Neural cell (in vitro differentiated cells): ENCODE measurements around the gene UBE2I.

ENCODE experiments used
- CTCF ChIP-seq: fragments of 450-650 bp; IDR thresholded peaks from 2 replicates; pipeline ENCODE4 v1.5.1; 2014; ENCODE audit warnings: antibody characterized with exemption, mild to moderate bottlenecking, moderate library complexity; ENCODE audit not compliant: poor library complexity, severe bottlenecking
- RAD21 ChIP-seq: fragments of 450-650 bp; conservative IDR thresholded peaks from 2 replicates; pipeline ENCODE4 v1.6.1; 2014; ENCODE audit warnings: antibody characterized with exemption, mild to moderate bottlenecking, moderate library complexity
- TAF1 ChIP-seq: IDR thresholded peaks from 2 replicates; pipeline ENCODE4 v1.6.1; 2012; ENCODE audit warnings: low read depth

GRCh38 chr16:1272453-1273198 is 36.8 kb upstream of the UBE2I start:
- TF ChIP-seq CTCF = no peak
- TF ChIP-seq RAD21 = no peak
- no peak for TF ChIP-seq TAF1
